Loucy (cell line): Measurements from ENCODE around the gene HOXC4.
"Not testable (repeated sequence)": the region's sequence is repeated elsewhere in the genome, so short reads cannot be mapped to it uniquely, and the experiment has no call there.

Source experiments
- EZH2phosphoT487 ChIP-seq: fragments of 200-600 bp; IDR thresholded peaks from 2 replicates; pipeline ENCODE4 v1.6.1; 2018; ENCODE audit warnings: antibody characterized with exemption, mild to moderate bottlenecking, moderate library complexity, borderline replicate concordance
- TF ChIP-seq, protein P1 (sequence below): fragments of 200-600 bp; sonication (generic); conservative IDR thresholded peaks from 2 replicates; pipeline ENCODE4 v1.5.1; 2014; ENCODE audit warnings: mild to moderate bottlenecking, antibody characterized with exemption, low read length

DNA sequence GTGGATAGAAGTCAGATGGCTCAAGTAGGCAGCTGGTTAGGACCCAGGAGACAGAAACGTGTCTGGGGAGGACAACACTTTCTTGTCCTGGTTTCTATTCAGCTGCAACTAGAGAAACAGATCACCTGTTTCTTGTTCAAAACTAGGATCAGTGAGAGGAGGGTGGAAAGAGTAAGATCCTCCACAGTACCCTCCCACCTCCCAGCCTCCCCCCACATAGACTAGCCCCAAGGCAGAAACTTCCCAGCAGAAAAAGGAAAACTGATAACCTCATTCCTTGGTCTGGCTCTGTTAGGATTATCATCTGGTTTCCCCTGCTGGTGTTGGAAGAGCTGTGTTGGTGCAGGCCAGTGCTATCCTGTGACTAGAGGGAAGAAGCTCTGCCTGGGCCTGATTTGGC, 50.2 kb downstream of the HOXC4 start:
- TF ChIP-seq, protein P1, sequence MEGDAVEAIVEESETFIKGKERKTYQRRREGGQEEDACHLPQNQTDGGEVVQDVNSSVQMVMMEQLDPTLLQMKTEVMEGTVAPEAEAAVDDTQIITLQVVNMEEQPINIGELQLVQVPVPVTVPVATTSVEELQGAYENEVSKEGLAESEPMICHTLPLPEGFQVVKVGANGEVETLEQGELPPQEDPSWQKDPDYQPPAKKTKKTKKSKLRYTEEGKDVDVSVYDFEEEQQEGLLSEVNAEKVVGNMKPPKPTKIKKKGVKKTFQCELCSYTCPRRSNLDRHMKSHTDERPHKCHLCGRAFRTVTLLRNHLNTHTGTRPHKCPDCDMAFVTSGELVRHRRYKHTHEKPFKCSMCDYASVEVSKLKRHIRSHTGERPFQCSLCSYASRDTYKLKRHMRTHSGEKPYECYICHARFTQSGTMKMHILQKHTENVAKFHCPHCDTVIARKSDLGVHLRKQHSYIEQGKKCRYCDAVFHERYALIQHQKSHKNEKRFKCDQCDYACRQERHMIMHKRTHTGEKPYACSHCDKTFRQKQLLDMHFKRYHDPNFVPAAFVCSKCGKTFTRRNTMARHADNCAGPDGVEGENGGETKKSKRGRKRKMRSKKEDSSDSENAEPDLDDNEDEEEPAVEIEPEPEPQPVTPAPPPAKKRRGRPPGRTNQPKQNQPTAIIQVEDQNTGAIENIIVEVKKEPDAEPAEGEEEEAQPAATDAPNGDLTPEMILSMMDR: not testable (repeated sequence)
- TF ChIP-seq EZH2phosphoT487: not testable (repeated sequence)
